OCI-LY3 (cell line): ENCODE results near the gene PI16.

Experiments used
- H2AFZ ChIP-seq: fragments of 200-600, 300-600 bp; shearing (Covaris generic); 2 replicates; pipeline ENCODE4 v1.6.0; 2014; ENCODE audit warnings: antibody characterized with exemption, low read depth, low read length
- H3K27ac ChIP-seq: fragments of 200-600, 300-600 bp; sonication (generic); 2 replicates; pipeline ENCODE4 v1.5.1; 2014; ENCODE audit warnings: mild to moderate bottlenecking, low read length, moderate library complexity, mixed read lengths
- H3K27me3 ChIP-seq: fragments of 200-600, 300-600 bp; sonication (generic); 2 replicates; pipeline ENCODE4 v1.6.1; 2014; ENCODE audit warnings: low read depth, low read length, mixed read lengths
- H3K36me3 ChIP-seq: fragments of 200-600, 300-600 bp; sonication (generic); replicated peaks from 2 replicates; pipeline ENCODE3; 2014; ENCODE audit warnings: low read depth, low read length, mixed read lengths
- H3K4me1 ChIP-seq: fragments of 300-600, 200-600 bp; sonication (generic); 2 replicates; pipeline ENCODE4 v1.6.1; 2014; ENCODE audit warnings: low read length, mixed read lengths
- H3K4me2 ChIP-seq: fragments of 200-600, 300-600 bp; sonication (generic); 2 replicates; pipeline ENCODE4 v1.6.1; 2014; ENCODE audit warnings: low read length, mixed read lengths
- H3K4me3 ChIP-seq: fragments of 300-600, 200-600 bp; sonication (generic); 2 replicates; pipeline ENCODE4 v1.5.1; 2014; ENCODE audit warnings: antibody characterized with exemption, mild to moderate bottlenecking, low read length, moderate library complexity
- H3K79me2 ChIP-seq: fragments of 300-600, 200-600 bp; shearing (Covaris generic); 2 replicates; pipeline ENCODE4 v1.6.1; 2014; ENCODE audit warnings: mild to moderate bottlenecking, low read length, mixed read lengths
- H3K9ac ChIP-seq: fragments of 300-600, 200-600 bp; shearing (Covaris generic); 2 replicates; pipeline ENCODE4 v1.6.0; 2014; ENCODE audit warnings: mild to moderate bottlenecking, low read length, moderate library complexity
- H3K9me3 ChIP-seq: fragments of 200-600, 300-600 bp; shearing (Covaris generic); 2 replicates; pipeline ENCODE4 v1.6.1; 2014; ENCODE audit warnings: low read length, mixed read lengths; ENCODE audit not compliant: insufficient read depth
- H4K20me1 ChIP-seq: fragments of 200-600, 300-600 bp; sonication (generic); 2 replicates; pipeline ENCODE4 v1.6.1; 2016; ENCODE audit warnings: low read length, mixed read lengths; ENCODE audit not compliant: insufficient read depth
- CTCF ChIP-seq: fragments of 200-600, 300-600 bp; sonication (generic); IDR thresholded peaks from 2 replicates; pipeline ENCODE4 v1.5.1; 2014; ENCODE audit warnings: antibody characterized with exemption, low read length, low read depth
- EZH2phosphoT487 ChIP-seq: fragments of 200-600 bp; shearing (Covaris generic); IDR thresholded peaks from 2 replicates; pipeline ENCODE4 v1.6.1; 2018; ENCODE audit warnings: antibody characterized with exemption, mixed run types, low read depth

Gene PI16

GRCh38 chr6:36969240-36969691, 14.7 kb downstream of the PI16 start:
- Histone ChIP-seq H3K4me3 (no peak overlapping the region), H2AFZ (no peak overlapping the region), H3K79me2 (no peaks in the 10 kb centered on the region), H3K9me3 (no peaks in the 10 kb centered on the region), H4K20me1 (no peaks in the 10 kb centered on the region), H3K9ac (no peak overlapping the region), H3K27me3 (no peaks in the 10 kb centered on the region), H3K4me2 (no peak overlapping the region), H3K36me3 (peaks cover 70% of the 10 kb centered on the region), H3K27ac (no peak overlapping the region), H3K4me1 (no peaks in the 10 kb centered on the region)
- TF ChIP-seq EZH2phosphoT487 (no peak), CTCF (no peak)

GRCh38 chr6:36969988-36970891, 15.7 kb downstream of the PI16 start:
- Histone ChIP-seq H3K27me3 (no peaks in the 10 kb centered on the region), H3K9ac (no peak overlapping the region), H3K4me2 (no peak overlapping the region), H3K36me3 (peaks cover 79% of the 10 kb centered on the region), H3K27ac (no peak overlapping the region), H4K20me1 (no peaks in the 10 kb centered on the region), H3K4me3 (no peak overlapping the region), H3K9me3 (no peaks in the 10 kb centered on the region), H2AFZ (no peak overlapping the region), H3K79me2 (no peaks in the 10 kb centered on the region), H3K4me1 (no peaks in the 10 kb centered on the region)
- TF ChIP-seq EZH2phosphoT487 (no peak), CTCF (no peak)

GRCh38 chr6:36970892-36971842, 16.6 kb downstream of the PI16 start:
- no peak overlapping the region for H3K9ac ChIP-seq
- peaks cover 86% of the 10 kb centered on the region for H3K36me3 ChIP-seq
- H3K4me1 ChIP-seq = no peaks in the 10 kb centered on the region

More at GRCh38 chr6:36970892-36971842, 16.6 kb downstream of the PI16 start:
- no peak for TF ChIP-seq CTCF
- TF ChIP-seq EZH2phosphoT487 = no peak
- no peaks in the 10 kb centered on the region for H4K20me1 ChIP-seq
- H3K4me3 ChIP-seq = no peak overlapping the region
- H3K79me2 ChIP-seq = no peaks in the 10 kb centered on the region
- no peaks in the 10 kb centered on the region for H3K27me3 ChIP-seq
- H3K9me3 ChIP-seq = no peaks in the 10 kb centered on the region
- H3K4me2 ChIP-seq = no peak overlapping the region
- no peak overlapping the region for H3K27ac ChIP-seq
- no peak overlapping the region for H2AFZ ChIP-seq
